ENCODE measurements around the gene TAS2R50. TPM values are rescaled to one million over a fixed set of nuclear protein-coding genes. Genes with fewer than 3 reads are reported as not detected.
A peak's percentile ranks its signal among the peaks of the same experiment; 100 is the strongest.
"Not testable (repeated sequence)": the region's sequence is repeated elsewhere in the genome, so short reads cannot be mapped to it uniquely, and the experiment has no call there.

TAS2R50 gene
- 7.2 TPM for total RNA-seq

- no peak for DNase-seq (ENCODE audit: low spot score)
Measured at GRCh38 chr12:10986812-10987211, at the start of gene TAS2R50. TSS of gene TAS2R50 (minus strand) at chr12:10986912. CDS start at chr12:10986860, 52 bp downstream.

GRCh38 chr12:11033959-11034358 lies 47.2 kb upstream of the TAS2R50 start:
- DNase-seq (ENCODE audit: low spot score): not testable (repeated sequence)

DNA sequence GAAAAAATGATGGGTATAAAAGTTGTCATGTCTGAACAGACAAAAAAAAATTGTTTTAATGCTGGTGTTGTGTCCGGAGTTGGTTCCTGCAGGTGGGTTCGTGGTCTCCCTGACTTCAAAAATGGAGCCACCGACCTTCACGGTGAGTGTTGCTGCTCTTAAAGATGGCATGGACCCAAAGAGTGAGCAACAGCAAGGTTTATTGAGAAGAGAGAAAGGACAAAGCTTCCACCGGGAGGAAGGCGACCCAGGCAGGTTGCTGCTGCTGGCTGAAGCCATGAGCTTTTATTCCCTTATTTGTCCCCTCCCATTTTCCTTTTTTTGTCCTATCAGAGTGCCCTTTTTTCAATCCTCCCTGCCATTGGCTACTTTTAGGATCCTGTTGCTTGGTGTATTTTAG lies 44.6 kb upstream of the TAS2R50 start, which contains the start of gene TAS2R31:
TAS2R31 (minus strand) TSS at position 101 of the 400 bp plus-strand sequence; CDS start at position 29, 72 bp downstream.
- no peak for DNase-seq (ENCODE audit: low spot score)

DNA sequence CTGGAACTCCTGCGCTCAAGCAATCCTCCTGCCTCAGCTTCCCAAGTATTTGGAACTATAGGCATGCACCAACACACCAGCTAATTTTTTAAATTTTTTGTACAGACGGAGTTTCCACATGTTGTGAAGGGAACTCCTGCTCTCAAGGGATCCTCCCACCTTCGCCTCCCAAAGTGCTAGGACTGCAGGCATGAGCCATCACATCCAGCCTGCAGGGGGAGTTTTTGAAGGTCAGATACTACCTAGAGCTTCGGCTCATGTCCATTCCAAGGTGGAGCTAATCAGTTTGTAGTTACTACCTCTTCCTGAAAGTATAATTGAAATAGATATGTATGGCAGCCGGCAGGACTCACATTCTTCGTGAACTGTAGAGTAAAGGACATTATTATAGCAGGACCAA lies 39.4 kb upstream of the TAS2R50 start:
- DNase-seq (ENCODE audit: low spot score): no peak

DNA sequence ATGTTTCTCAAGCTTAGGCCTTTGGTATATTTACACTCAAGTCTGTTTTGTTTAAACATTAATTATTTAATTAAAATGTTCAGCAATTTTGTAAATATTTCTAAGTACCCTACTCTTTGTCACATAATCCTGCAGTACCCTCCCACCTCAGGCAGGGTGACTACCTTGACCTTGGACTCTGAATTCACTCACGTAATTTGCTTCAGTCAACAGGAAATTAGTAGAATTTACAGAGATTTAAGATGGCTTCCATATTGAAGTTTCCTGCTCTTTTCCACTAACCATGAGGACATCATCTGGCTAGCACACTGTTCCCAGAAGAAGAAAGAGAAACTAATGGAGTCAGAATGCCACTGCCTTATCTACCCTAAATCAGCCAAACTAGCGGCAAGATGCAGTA lies 36.7 kb upstream of the TAS2R50 start:
- DNase-seq (ENCODE audit: low spot score): no peak

- DNase-seq (ENCODE audit: low spot score): no peak
Measured at GRCh38 chr12:11022520-11022919, 35.8 kb upstream of the TAS2R50 start, which contains the start of gene TAS2R19. TSS of gene TAS2R19 (minus strand) at chr12:11022620. CDS start at chr12:11022571, 49 bp downstream.

DNA sequence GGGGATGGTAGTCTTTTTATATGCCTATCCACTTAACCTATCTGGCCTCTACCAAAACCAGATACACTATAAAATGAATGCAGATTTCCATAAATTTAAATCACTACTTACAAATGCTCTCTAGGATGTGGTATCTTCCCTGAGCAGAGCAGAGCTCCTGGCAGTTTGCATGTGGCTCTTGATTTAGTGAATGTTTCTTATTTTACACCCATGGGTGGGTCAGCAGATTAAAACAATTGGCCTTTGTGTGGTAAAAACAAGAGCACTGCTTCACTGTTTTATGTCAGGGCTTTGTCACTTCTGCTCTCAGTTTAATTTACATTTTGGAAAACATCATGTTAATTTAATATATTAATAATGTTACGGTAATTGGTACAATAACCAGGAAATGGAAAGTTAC lies 30.2 kb upstream of the TAS2R50 start:
- DNase-seq (ENCODE audit: low spot score): no peak

GRCh38 chr12:11015775-11016430 lies 29.2 kb upstream of the TAS2R50 start:
- no peak for DNase-seq (ENCODE audit: low spot score)

GRCh38 chr12:11014234-11014633 lies 27.5 kb upstream of the TAS2R50 start:
- no peak for DNase-seq (ENCODE audit: low spot score)

DNA sequence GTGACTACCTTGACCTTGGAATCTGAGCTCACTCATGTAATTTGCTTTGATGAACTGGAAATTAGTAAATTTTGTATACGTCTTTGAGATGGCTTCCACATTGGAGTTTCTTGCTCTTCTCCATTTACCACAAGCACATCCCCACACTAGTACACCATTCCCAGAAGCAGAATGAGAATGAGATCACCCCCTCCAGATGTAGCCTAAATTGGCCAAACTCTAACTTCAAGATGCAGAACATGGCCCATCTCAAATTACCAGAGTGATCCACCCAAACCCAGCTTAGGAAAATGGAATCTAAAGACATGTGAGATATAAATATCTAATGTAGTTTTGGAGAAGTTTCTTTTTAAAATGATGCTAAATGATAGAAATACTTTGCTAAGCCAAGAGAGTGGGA lies 20.9 kb upstream of the TAS2R50 start:
- no peak for DNase-seq (ENCODE audit: low spot score)

GRCh38 chr12:10998204-10998603 lies 11.5 kb upstream of the TAS2R50 start, which contains the start of gene TAS2R20:
TSS of gene TAS2R20 (minus strand) at chr12:10998304. CDS start at chr12:10997875, 429 bp downstream.
- DNase-seq (ENCODE audit: low spot score): no peak

- no peak for DNase-seq (ENCODE audit: low spot score)
Measured at GRCh38 chr12:10994307-10994706, 7.6 kb upstream of the TAS2R50 start.

GRCh38 chr12:10989107-10989506 lies 2.4 kb upstream of the TAS2R50 start:
- DNase-seq (ENCODE audit: low spot score): no peak

DNA sequence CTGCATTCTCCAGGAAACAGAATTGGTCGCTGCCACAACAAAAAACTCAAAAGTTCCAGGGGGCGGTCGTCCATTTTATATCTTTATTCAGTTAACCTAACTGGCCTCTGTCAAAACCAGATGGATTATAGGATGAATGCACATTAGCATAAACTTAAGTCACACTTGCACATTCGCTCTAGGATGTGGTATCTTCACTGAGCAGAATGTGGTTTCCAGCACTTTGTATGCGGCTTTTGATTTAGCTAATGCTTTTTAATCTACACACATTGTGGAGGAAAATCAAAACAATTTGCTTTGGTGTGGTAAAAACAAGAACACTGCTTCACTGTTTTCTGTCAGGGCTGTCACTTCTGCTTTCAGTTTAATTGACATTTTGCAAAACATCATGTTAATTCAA lies 4.5 kb downstream of the TAS2R50 start:
- no peak for DNase-seq (ENCODE audit: low spot score)

DNA sequence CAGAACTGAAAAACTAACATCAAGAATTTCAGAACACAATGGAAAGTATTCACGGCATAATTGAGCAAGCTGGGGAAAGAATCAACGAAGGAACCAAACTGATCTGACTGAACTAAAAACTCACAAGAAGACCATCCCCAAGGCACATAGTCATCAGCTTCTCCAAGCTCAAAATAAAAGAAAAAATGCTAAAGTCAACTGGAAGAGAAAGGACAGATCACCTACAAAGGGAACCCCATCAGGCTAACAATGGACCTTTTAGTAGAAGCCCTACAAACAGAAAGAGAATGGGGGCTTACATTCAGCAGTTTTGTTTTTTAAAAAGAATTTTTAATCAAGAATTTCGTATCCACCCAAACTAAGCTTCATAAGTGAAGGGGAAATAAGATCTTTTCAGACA lies 11.7 kb downstream of the TAS2R50 start:
- DNase-seq (ENCODE audit: low spot score): no peak

DNA sequence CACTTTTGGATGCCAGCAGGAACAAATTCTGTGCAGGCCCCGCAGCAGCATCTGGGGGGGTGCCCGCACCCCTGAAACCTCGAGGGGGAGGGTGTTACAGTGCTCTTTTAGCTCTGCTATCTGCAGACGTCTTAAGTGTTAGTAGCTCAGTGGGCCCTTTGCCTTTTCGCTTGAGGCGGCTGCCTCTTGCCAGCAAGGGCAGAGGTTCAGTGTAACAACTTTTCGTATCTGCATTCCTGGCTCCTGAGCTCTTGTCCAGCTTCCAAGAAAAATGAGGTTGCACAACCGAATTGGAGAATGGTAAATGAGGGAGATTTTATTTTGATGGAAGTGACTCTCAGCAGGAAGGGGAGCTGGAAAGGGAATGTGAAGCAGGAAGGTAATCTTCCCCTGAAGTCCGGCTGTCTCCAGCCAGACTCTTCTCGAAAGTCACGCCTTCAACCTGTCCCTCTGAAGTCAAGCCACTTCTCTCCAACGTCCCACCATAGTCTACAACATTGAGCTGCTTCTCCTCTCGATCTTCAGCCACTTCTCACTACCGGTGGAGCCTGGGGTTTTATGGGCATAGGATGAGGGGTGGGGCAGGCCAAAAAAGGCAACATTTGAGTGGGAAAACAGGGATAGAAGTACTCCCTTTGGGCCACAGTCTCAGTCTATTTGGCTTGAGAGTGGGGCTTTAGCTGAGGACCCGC lies 17.8 kb downstream of the TAS2R50 start:
- peak; percentile 54 for DNase-seq (ENCODE audit: low spot score)

GRCh38 chr12:10967409-10967808 lies 19.3 kb downstream of the TAS2R50 start:
- no peak for DNase-seq (ENCODE audit: low spot score)

- DNase-seq (ENCODE audit: low spot score): no peak
Measured at GRCh38 chr12:10966314-10966713, 20.4 kb downstream of the TAS2R50 start.

- no peak for DNase-seq (ENCODE audit: low spot score)
Measured at GRCh38 chr12:10965476-10965875, 21.2 kb downstream of the TAS2R50 start.

- DNase-seq (ENCODE audit: low spot score): no peak
Measured at GRCh38 chr12:10960211-10960610, 26.5 kb downstream of the TAS2R50 start.

DNA sequence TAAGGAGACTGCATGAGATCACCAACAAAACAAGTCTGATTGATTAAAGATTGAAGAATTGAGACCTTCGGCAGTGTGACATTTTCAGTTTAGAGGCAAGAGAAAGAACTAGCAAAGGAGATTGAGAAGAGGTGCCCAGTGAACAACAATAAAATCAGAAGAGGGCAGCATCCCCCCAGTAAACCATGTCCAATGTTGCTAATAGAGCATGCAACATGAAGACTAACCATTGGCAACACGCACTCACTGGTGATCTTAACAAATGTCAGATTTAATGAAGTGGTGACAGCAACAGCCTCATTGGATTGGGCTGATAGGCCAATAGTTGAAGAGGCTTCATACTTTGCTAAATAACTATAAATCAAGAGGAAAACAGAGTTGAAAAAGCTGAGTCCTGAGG lies 26.9 kb downstream of the TAS2R50 start:
- DNase-seq (ENCODE audit: low spot score): no peak

GRCh38 chr12:10957741-10958140 lies 29.0 kb downstream of the TAS2R50 start:
- DNase-seq (ENCODE audit: low spot score): no peak

GRCh38 chr12:10956085-10956484 lies 30.6 kb downstream of the TAS2R50 start:
- no peak for DNase-seq (ENCODE audit: low spot score)

Data from ureter (tissue), 1 donor.